ENCODE results near the gene C1S. TPM values are rescaled to one million over a fixed set of nuclear protein-coding genes. Genes with fewer than 3 reads are reported as not detected.

The C1S gene
- total RNA-seq, 2 experiments from 2014 or later, result 3.6 to 5.2 TPM

GRCh38 chr12:7109572-7109920, 49.0 kb downstream of the C1S start:
- H2AFZ ChIP-seq (ENCODE audit: low read length), result no peak overlapping the region
- no peaks in the 10 kb centered on the region for H3K9me2 ChIP-seq (ENCODE audit: insufficient read depth, low read length)
- H3K4me2 ChIP-seq (ENCODE audit: low read length), result peak overlapping the region; percentile 71; the same call in 1 of the 2 replicates
- no peaks in the 10 kb centered on the region for H3K79me2 ChIP-seq (ENCODE audit: insufficient read depth, low read depth, low read length)
- intact Hi-C loops (cut with micrococcal nuclease; ENCODE audit: unreplicated experiment), result loop anchor here (2.0 to 5.0 kb wide), 4 partner anchors 92 to 237 kb away; partner anchors contain the start of genes C12orf57, LPCAT3 and SPSB2
- no peak for DNase-seq (ENCODE audit: low spot score)
- CTCF ChIA-PET (ENCODE audit: unreplicated experiment), result no interaction called here
- peak overlapping the region; percentile 65 for H3K4me3 ChIP-seq (ENCODE audit: low read depth, low read length, poor library complexity, severe bottlenecking)
- no peaks in the 10 kb centered on the region for H4K20me1 ChIP-seq (ENCODE audit: insufficient read depth, low read length)
- peaks cover 10% of the 10 kb centered on the region for H3K4me1 ChIP-seq (ENCODE audit: insufficient read depth, low read length, poor library complexity, severe bottlenecking)
- no peak for TF ChIP-seq CTCF (conservative IDR thresholded peaks at IDR 0.05; ENCODE audit: low read length)
- TF ChIP-seq EZH2phosphoT487 (IDR thresholded peaks at IDR 0.05; ENCODE audit: borderline replicate concordance, low read depth, low read length), result no peak
- H3K36me3 ChIP-seq (ENCODE audit: insufficient read depth, low read length), result no peaks in the 10 kb centered on the region
- no TSS peak for BruUV-seq (replicated peaks)
- H3K27ac ChIP-seq (ENCODE audit: low read depth, low read length, poor library complexity, severe bottlenecking), result no peak overlapping the region
- POLR2A ChIA-PET, result interaction anchor here (0.6 to 3.1 kb wide), 4 partner anchors 13 to 165 kb away, joined by 4 to 18 read pairs (median 4); partner anchors contain the start of genes C12orf57 and RNU7-1
- peaks cover 16% of the 10 kb centered on the region for H3K9me3 ChIP-seq (ENCODE audit: low read length)

DNA sequence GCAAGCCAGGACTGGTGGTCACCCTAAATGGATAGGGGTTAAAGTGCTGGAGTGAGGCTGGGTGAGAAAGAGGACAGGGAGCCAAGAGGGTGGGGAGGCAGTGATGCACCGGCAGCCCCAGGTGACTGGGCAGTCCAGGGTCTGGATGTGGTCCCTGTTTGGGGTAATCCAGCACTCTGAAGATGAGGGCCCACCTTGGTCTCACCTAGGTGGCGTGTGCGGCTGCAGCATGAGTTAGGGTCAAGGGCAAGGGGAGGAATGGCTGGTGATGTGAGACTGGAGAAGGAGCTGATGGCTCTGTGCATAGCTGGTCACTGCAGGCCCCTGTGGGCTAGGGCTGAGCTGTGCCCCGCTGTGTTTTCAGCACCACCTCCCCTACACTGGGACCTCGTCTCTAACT, 50.1 kb downstream of the C1S start:
- intact Hi-C loops (cut with micrococcal nuclease; ENCODE audit: unreplicated experiment), result loop anchor here (10.0 kb wide), 1 partner anchor 1666 kb away; no protein-coding TSS in a partner anchor
- Histone ChIP-seq H3K9me3 (ENCODE audit: low read length) (peaks cover 13% of the 10 kb centered on the region), H3K4me1 (ENCODE audit: insufficient read depth, low read length, poor library complexity, severe bottlenecking) (peaks cover 10% of the 10 kb centered on the region), H3K36me3 (ENCODE audit: insufficient read depth, low read length) (no peaks in the 10 kb centered on the region), H3K27ac (ENCODE audit: low read depth, low read length, poor library complexity, severe bottlenecking) (no peak overlapping the region), H3K79me2 (ENCODE audit: insufficient read depth, low read depth, low read length) (no peaks in the 10 kb centered on the region), H3K9me2 (ENCODE audit: insufficient read depth, low read length) (no peaks in the 10 kb centered on the region), H3K4me2 (ENCODE audit: low read length) (no peak overlapping the region), H2AFZ (ENCODE audit: low read length) (no peak overlapping the region), H3K4me3 (ENCODE audit: low read depth, low read length, poor library complexity, severe bottlenecking) (no peak overlapping the region), H4K20me1 (ENCODE audit: insufficient read depth, low read length) (no peaks in the 10 kb centered on the region)
- ChIA-PET CTCF (ENCODE audit: unreplicated experiment) (interaction anchor here (0.9 kb wide), 1 partner anchor 167 kb away, joined by 3 read pairs; the partner anchor contains the start of genes C12orf57 and RNU7-1), POLR2A (interaction anchor here (0.8 kb wide), 1 partner anchor 12 kb away, joined by 3 read pairs; no protein-coding TSS in a partner anchor)
- no TSS peak for BruUV-seq (replicated peaks)
- no peak for DNase-seq (ENCODE audit: low spot score)
- TF ChIP-seq CTCF (conservative IDR thresholded peaks at IDR 0.05; ENCODE audit: low read length) (no peak), EZH2phosphoT487 (IDR thresholded peaks at IDR 0.05; ENCODE audit: borderline replicate concordance, low read depth, low read length) (no peak)

DNA sequence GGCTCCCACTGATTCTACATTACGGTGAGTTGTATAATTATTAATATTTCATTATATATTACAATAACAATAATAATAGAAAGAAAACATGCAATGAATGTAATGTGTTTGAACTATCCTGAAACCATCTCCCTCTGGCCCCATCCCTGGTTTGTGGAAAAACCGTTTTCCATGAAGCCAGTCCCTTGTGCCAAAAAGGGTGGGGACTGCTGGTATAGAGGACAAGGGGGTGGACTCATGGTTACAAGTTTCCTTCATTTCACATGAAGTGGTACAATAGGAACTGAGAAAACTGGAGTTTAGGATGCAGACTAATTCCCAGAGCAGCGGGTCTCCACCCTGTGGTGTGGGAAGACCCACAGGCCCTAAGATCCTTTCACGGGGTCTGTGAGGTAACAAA, 51.5 kb downstream of the C1S start:
- BruUV-seq (replicated peaks), result no TSS peak

More for the DNA sequence above, 51.5 kb downstream of the C1S start:
- ChIA-PET CTCF (ENCODE audit: unreplicated experiment) (no interaction called here), POLR2A (interaction anchor here (0.9 to 1.5 kb wide), 2 partner anchors 10 to 168 kb away, joined by 3 to 4 read pairs; partner anchors contain the start of genes C12orf57 and RNU7-1)
- Histone ChIP-seq H3K27ac (ENCODE audit: low read depth, low read length, poor library complexity, severe bottlenecking) (no peak overlapping the region), H2AFZ (ENCODE audit: low read length) (no peak overlapping the region), H3K4me3 (ENCODE audit: low read depth, low read length, poor library complexity, severe bottlenecking) (no peak overlapping the region), H3K4me2 (ENCODE audit: low read length) (no peak overlapping the region), H3K79me2 (ENCODE audit: insufficient read depth, low read depth, low read length) (no peaks in the 10 kb centered on the region), H4K20me1 (ENCODE audit: insufficient read depth, low read length) (no peaks in the 10 kb centered on the region), H3K4me1 (ENCODE audit: insufficient read depth, low read length, poor library complexity, severe bottlenecking) (peaks cover 10% of the 10 kb centered on the region), H3K36me3 (ENCODE audit: insufficient read depth, low read length) (no peaks in the 10 kb centered on the region), H3K9me3 (ENCODE audit: low read length) (no peaks in the 10 kb centered on the region), H3K9me2 (ENCODE audit: insufficient read depth, low read length) (no peaks in the 10 kb centered on the region)
- TF ChIP-seq EZH2phosphoT487 (IDR thresholded peaks at IDR 0.05; ENCODE audit: borderline replicate concordance, low read depth, low read length) (no peak), CTCF (conservative IDR thresholded peaks at IDR 0.05; ENCODE audit: low read length) (no peak)
- intact Hi-C loops (cut with micrococcal nuclease; ENCODE audit: unreplicated experiment), result loop anchor here (2.0 to 10.0 kb wide), 2 partner anchors 19 to 1667 kb away; partner anchors contain the start of gene C1R
- DNase-seq (ENCODE audit: low spot score), result no peak

Data from OCI-LY7 (cell line).